Hematopoietic multipotent progenitor cell treated with erythropoietin and hydrocortisone succinate and interleukin-3 and kit ligand, for 4 days (in vitro differentiated cells): ENCODE measurements around the gene ASGR1.
"Not testable (repeated sequence)": the region's sequence is repeated elsewhere in the genome, so short reads cannot be mapped to it uniquely, and the experiment has no call there.

Experiments
- DNase-seq: peaks from one replicate; pipeline ENCODE4 v3.0.0-alpha.2; 2015

Gene ASGR1

DNA sequence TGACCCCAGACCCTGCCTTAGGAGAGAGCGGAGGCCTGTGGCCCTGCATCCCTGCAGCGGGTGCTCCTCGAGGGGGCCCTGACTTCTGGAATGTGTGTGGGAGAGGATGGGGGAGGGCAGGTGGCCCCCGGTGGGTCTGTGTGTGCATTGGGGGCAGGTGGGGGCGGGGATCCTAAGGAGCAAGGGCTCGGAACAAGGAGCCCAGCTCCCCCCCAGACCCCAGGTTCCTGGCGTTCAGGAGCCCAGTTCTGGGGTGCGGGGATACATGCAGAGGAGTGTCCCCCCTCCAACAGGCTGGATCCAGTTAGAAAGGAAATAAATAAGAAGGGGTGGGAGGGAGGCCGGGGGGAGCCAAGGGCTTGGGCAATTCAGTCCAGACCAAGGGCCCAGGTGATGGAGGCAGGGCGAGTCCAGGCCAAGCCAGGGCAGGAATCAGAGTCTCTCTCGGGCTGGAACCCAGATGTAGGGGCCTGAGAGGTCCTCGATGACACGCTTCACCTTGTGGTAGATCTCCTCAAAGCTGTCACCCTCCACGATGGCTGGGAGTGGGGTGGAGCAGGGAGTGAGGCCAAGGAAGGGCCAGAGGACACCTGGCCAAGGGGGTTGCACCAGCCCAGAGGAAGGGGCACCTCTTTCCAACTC, 11.2 kb upstream of the ASGR1 start:
- DNase-seq, result no peak

- peak; percentile 57 for DNase-seq
Observed at GRCh38 chr17:7186241-7186640, 7.1 kb upstream of the ASGR1 start.

GRCh38 chr17:7184647-7185046, 5.5 kb upstream of the ASGR1 start:
- no peak for DNase-seq

GRCh38 chr17:7184091-7184488, 4.9 kb upstream of the ASGR1 start:
- DNase-seq, result peak; percentile 58

GRCh38 chr17:7183433-7184090, 4.4 kb upstream of the ASGR1 start:
- no peak for DNase-seq

- DNase-seq, result not testable (repeated sequence)
Observed at GRCh38 chr17:7182101-7182500, 2.9 kb upstream of the ASGR1 start.

GRCh38 chr17:7178973-7179316, 225 bp downstream of the ASGR1 start:
- DNase-seq, result no peak

DNA sequence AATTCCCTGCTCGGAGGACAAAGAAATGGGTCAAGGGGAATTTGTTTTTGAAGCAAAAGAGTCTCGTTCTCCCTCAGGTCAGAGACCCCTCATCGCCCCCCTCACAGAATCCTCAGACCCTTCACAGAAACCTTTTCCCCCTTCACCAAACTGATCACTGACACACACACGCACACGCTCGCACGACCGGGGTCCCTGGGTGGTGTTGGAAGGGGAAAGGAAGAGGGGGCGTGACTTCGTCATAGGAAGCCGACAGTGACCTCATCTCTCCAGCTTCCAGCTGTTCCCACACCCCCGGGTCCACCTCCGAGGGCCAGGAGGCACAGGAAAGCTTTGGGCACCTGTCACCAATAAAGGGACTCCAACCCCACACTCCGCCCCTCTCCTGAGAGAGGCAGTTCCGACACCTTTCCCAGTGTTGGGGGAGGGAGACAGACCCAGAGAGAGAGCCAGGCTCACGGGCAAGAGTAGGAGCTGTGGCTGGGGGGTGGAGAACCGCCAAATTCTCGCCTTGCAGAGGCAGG, 1.2 kb downstream of the ASGR1 start:
- no peak for DNase-seq

GRCh38 chr17:7177191-7177953, 1.8 kb downstream of the ASGR1 start:
- peak; percentile 84 for DNase-seq

GRCh38 chr17:7176841-7177190, 2.4 kb downstream of the ASGR1 start:
- no peak for DNase-seq

- DNase-seq, result no peak
Observed at GRCh38 chr17:7176107-7176840, 2.9 kb downstream of the ASGR1 start.

- DNase-seq, result no peak
Observed at GRCh38 chr17:7175330-7175733, 3.8 kb downstream of the ASGR1 start.

GRCh38 chr17:7174603-7175326, 4.4 kb downstream of the ASGR1 start:
- no peak for DNase-seq

- peak; percentile 92 for DNase-seq
Observed at GRCh38 chr17:7173687-7174602, 5.2 kb downstream of the ASGR1 start.

- DNase-seq, result not testable (repeated sequence)
Observed at GRCh38 chr17:7172522-7173191, 6.5 kb downstream of the ASGR1 start.

GRCh38 chr17:7169565-7169908, 9.6 kb downstream of the ASGR1 start:
- not testable (repeated sequence) for DNase-seq

DNA sequence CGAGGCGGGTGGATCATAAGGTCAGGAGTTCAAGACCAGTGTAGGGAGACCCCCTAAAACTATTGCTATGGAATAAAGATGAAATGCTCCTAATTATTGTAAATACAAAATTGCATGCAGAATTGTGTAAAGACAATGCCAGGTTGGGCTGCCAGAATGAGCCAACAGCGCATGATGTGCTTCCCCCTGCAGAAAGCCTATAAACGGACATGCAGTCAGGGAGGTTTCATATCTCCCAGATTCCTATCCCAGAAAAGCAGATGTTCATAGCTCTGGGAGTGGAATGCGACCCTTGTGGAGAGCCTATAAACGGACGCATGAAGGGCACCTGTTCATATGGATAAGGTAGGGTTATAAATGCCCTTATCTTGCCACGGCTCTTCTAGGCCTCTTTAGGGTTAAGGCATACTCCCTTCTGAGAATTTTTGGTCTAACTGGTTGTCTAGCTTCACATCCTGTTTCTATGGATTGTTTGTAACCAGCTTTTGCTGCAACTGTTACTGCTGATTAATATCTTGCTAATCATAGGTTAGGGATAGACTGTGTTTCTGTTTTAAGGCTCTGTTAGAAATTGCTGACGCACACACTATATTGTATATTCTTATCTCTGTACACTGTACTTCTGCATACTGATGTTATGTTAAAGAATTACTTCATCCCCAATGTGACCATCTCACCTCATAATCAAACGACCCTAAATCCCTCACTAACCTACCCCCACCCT, 10.2 kb downstream of the ASGR1 start:
- peak; percentile 24 for DNase-seq

GRCh38 chr17:7167832-7168231, 11.3 kb downstream of the ASGR1 start:
- DNase-seq, result peak; percentile 59

GRCh38 chr17:7166873-7167272, 12.3 kb downstream of the ASGR1 start:
- DNase-seq, result no peak

DNA sequence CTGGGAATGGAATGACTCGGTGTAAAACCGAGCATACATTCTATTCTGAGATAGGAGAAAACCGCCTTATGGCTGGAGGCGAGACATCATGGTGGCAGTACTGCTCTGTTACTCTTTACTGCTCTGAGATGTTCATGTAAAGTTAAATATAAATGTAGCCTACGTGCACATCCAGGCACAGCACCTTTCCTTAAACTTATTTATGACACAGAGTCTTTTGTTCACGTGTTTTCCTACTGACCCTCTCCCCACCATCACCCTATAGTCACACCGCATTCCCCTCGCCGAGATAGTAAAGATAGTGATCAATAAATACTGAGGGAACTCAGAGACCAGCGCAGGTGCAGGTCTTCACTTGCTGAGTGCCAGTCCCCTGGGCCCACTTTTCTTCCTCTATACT, 19.6 kb downstream of the ASGR1 start:
- DNase-seq, result not testable (repeated sequence)
